NCI-H2227 (cell line): Measurements from ENCODE around the gene MPST.
"Not testable (repeated sequence)": the region's sequence is repeated elsewhere in the genome, so short reads cannot be mapped to it uniquely, and the experiment has no call there.

Source experiments
- DNase-seq: peaks from one replicate; lab custom pipeline; 2025; ENCODE audit not compliant: unreplicated experiment; lab: John Stamatoyannopoulos, UW

MPST gene

GRCh38 chr22:37059876-37060449 is 40.4 kb downstream of the MPST start:
- no peak for DNase-seq

- DNase-seq = no peak
Observed at GRCh38 chr22:37060801-37061610, 41.5 kb downstream of the MPST start.

GRCh38 chr22:37061611-37062375 is 42.3 kb downstream of the MPST start:
- DNase-seq = no peak

GRCh38 chr22:37062376-37062675 is 42.8 kb downstream of the MPST start:
- no peak for DNase-seq

- DNase-seq = no peak
Observed at GRCh38 chr22:37062702-37063381, 43.3 kb downstream of the MPST start.

GRCh38 chr22:37063431-37064420 is 44.2 kb downstream of the MPST start:
- no peak for DNase-seq

- no peak for DNase-seq
Observed at GRCh38 chr22:37064553-37064952, 45.0 kb downstream of the MPST start.

- no peak for DNase-seq
Observed at GRCh38 chr22:37065180-37065579, 45.6 kb downstream of the MPST start.

GRCh38 chr22:37065961-37066360 is 46.4 kb downstream of the MPST start:
- no peak for DNase-seq

- DNase-seq = no peak
Observed at GRCh38 chr22:37067428-37067827, 47.9 kb downstream of the MPST start.

- DNase-seq = peak; percentile 51
Observed at GRCh38 chr22:37068859-37069258, 49.3 kb downstream of the MPST start.

- no peak for DNase-seq
Observed at GRCh38 chr22:37069319-37069718, 49.8 kb downstream of the MPST start.

GRCh38 chr22:37069719-37070118 is 50.2 kb downstream of the MPST start:
- DNase-seq = no peak

GRCh38 chr22:37070334-37070733 is 50.8 kb downstream of the MPST start:
- no peak for DNase-seq

GRCh38 chr22:37070744-37071143 is 51.2 kb downstream of the MPST start:
- no peak for DNase-seq

- not testable (repeated sequence) for DNase-seq
Observed at GRCh38 chr22:37071850-37072592, 52.5 kb downstream of the MPST start.

- no peak for DNase-seq
Observed at GRCh38 chr22:37072673-37073072, 53.1 kb downstream of the MPST start.

- no peak for DNase-seq
Observed at GRCh38 chr22:37074537-37074936, 55.0 kb downstream of the MPST start.

- no peak for DNase-seq
Observed at GRCh38 chr22:37075046-37075445, 55.5 kb downstream of the MPST start.
